Measurements from ENCODE around the gene MED12L.

GRCh38 chr3:151226825-151227224 is 141.4 kb downstream of the MED12L start:
- TF ChIP-seq CTCF (IDR thresholded peaks at IDR 0.05), result no peak
- no peak for TF ChIP-seq POLR2A (IDR thresholded peaks at IDR 0.05)

Measured in Peyer's patch (tissue), 4 donors.